ENCODE results near the gene PSMA3.

The PSMA3 gene

DNA sequence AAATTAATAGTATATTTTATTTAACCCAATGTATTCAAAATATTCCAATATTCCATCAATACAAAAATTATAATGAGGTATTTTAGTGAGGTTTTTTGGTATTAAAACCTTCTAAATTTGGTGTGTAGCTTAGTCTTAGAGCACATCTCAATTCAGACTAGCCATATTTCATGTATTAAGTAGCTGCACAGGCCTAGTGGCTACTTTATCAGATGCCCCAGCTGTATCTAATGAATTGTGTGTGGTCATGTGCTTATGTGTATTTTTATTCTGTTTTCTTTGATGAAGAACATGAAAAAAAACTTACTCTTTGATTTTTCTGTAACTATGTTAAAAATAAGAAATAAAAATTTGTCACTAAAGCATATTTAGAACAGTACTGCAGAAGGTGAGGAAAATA is 31.5 kb upstream of the PSMA3 start:
- no peak overlapping the region for H3K4me3 ChIP-seq (replicated peaks in 1 of 2; ENCODE audit: low read depth in 2 of 2, low read length in 2 of 2)
- no peak for DNase-seq (ENCODE audit: low read depth in 2 of 2)
- TF ChIP-seq, protein P1, sequence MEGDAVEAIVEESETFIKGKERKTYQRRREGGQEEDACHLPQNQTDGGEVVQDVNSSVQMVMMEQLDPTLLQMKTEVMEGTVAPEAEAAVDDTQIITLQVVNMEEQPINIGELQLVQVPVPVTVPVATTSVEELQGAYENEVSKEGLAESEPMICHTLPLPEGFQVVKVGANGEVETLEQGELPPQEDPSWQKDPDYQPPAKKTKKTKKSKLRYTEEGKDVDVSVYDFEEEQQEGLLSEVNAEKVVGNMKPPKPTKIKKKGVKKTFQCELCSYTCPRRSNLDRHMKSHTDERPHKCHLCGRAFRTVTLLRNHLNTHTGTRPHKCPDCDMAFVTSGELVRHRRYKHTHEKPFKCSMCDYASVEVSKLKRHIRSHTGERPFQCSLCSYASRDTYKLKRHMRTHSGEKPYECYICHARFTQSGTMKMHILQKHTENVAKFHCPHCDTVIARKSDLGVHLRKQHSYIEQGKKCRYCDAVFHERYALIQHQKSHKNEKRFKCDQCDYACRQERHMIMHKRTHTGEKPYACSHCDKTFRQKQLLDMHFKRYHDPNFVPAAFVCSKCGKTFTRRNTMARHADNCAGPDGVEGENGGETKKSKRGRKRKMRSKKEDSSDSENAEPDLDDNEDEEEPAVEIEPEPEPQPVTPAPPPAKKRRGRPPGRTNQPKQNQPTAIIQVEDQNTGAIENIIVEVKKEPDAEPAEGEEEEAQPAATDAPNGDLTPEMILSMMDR (IDR thresholded peaks at IDR 0.05; ENCODE audit: low read depth, low read length) = no peak

DNA sequence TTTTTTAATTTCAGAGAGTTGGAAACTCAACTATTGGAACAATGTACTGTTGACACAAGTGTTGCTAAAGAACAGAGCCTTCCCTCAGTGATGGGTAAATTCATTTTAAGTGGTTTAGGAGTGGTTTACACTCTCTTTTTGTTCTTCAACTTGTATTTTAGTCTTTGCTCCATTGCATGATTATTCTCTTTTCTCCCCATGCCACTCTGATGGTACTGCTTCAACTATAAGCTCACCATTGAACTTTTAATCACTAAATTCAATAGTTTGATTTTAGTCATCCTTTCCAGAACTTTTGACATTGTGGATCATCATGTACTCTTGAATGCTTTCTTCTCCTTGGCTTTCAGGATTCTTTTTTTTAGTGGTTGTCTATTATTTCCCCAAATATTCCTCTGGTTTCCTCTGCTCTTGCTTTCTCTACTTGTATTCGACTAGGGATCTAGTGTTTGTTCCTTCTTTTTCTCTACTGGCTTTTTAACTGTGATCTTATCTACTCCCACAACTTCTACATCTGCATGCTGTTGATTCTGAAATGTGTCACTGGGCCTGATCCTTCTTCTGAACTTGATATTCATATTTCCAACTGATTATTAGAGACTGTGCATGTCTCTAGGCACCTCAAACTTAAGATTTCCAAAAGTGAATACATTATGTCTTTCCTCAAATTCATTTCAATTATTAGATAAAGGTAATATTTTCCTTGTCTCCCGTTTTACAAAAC is 29.3 kb upstream of the PSMA3 start:
- DNase-seq (ENCODE audit: low read depth in 2 of 2) = no peak
- TF ChIP-seq, protein P1 (IDR thresholded peaks at IDR 0.05; ENCODE audit: low read depth, low read length) = no peak
- H3K4me3 ChIP-seq (replicated peaks in 1 of 2; ENCODE audit: low read depth in 2 of 2, low read length in 2 of 2) = no peak overlapping the region

DNA sequence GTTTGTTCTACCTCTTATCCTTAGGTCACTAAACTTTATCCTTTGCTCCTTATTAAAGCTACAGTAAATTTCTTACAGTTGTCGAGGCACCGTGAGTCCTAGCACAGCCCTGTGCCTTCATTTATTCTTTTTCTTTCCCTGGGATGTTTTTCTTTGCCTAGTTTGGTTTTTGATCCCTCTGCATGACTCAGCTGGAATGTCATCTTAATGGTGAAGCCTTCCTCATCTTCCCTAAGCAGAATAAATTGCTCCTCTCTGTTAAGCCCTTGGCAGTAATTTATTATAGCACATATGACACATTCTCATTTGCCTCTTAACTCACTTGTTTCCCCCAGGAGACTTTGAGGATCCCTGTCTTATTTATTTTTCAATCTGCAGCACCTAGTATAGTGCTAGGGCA is 28.1 kb upstream of the PSMA3 start:
- TF ChIP-seq, protein P1 (IDR thresholded peaks at IDR 0.05; ENCODE audit: low read depth, low read length) = no peak
- DNase-seq (ENCODE audit: low read depth in 2 of 2) = no peak
- no peak overlapping the region for H3K4me3 ChIP-seq (replicated peaks in 1 of 2; ENCODE audit: low read depth in 2 of 2, low read length in 2 of 2)

DNA sequence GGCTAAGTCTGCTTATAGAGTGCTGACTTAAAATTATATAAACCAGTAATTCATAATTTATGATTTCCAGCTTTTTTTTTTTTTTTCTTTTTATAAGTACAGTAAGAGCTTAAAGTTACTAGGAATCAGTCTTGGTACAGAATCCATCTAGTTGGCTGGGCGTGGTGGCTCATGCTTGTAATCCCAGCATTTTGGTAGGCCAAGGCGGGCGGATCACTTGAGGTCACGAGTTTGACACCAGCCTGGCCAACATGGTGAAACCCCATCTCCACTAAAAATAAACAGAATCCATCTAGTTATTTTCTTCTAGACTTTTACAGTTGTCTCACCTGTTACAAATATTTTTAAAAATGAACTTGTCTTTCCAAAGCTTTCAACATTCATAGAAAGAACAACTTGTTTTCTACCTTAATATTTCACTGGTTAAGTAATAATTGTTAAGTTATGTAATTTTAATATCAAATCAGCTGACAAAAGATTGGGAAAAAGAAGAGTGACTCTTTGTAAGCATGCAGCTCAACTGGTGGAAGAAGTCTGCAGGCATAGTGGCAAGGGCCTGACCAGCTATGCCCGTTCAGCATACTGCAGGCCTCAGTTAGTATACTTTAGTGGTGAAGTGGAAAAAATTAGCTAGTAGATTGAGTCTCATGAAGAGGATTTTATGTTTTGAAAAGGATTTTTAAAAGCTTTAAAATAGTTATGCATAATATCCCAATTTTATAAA is 17.4 kb upstream of the PSMA3 start:
- no peak overlapping the region for H3K4me3 ChIP-seq (replicated peaks in 1 of 2; ENCODE audit: low read depth in 2 of 2, low read length in 2 of 2)
- TF ChIP-seq, protein P1 (IDR thresholded peaks at IDR 0.05; ENCODE audit: low read depth, low read length) = no peak
- no peak for DNase-seq (ENCODE audit: low read depth in 2 of 2)

DNA sequence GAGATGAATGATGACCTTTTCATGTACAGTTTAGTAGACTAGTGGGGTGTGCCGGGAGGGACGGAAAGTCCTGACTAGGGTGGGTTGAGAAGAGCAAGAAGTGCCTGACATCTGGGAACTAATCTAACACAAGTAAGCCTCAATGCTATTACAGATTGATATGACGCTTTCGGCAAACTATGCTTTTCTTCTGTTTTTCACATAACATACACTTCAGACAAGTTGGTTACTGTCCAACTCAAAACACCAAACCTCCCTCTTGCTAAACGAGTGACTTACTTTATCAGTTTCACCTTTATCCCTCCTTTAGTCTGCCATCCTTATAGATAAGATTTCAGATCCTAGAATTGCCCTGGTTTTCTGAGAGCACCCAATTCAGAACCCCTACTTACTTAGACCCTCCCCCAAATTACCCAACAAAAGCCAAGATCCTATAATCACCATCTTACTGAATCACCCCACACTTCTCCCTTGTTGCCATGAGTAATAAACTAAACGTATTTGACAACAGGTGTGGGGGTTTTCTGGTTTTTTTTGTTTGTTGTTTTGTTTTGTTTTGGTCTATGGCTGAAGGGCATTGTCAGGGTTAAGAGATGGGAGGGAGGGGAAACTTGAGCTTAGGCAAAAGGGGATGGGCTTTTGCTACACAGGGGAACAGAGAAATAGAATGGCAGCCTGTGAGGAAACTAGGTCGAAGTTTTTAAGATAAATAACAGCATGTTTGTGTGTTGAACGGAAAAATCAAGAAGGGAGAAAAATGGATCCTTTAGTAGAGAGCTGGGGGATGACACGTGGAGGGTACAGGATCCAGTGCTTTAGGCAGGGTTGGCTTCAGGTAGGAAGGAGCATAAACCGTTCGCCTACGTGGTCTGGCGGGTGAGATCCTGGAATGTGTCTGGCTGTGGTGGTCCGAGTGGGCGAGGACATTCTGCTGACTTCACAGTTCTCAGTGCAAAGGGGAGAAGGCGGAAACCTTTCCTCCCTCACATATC is 6.1 kb upstream of the PSMA3 start:
- DNase-seq (ENCODE audit: low read depth in 2 of 2) = peak; percentile 38 to 66
- TF ChIP-seq, protein P1 (IDR thresholded peaks at IDR 0.05; ENCODE audit: low read depth, low read length) = no peak
- H3K4me3 ChIP-seq (replicated peaks in 1 of 2; ENCODE audit: low read depth in 2 of 2, low read length in 2 of 2) = peak overlapping the region; percentile 57 to 63
